Measurements from ENCODE around the gene RAB18.

The RAB18 gene

DNA sequence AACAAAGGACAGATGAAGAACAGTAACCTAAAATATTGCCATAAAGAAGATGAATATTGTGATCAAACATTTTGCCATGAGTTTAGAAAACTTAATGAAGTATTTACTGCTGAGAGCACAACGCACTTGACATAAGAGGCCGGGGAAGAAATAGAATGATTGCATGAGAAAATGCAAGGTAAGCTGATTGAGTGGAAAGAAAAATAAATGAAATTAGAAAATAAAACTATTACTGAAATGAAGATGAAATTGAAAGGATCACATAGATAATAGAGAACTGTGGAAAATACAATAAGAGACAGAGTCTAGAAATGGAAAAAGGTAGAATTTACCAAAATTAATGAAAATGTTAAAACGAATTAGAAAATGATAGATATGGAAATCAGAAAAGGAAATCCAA, 10.1 kb downstream of the RAB18 start:
- Histone ChIP-seq H3K4me1 (ENCODE audit: control insufficient read depth, low read length) (no peaks in the 10 kb centered on the region), H3K4me3 (ENCODE audit: low read length) (no peak overlapping the region), H3K9me3 (ENCODE audit: control insufficient read depth, insufficient read depth, low read length) (no peaks in the 10 kb centered on the region), H4K20me1 (ENCODE audit: control insufficient read depth, insufficient read depth, low read depth, low read length) (peaks cover 1% of the 10 kb centered on the region), H3K27ac (ENCODE audit: low read depth, low read length) (no peak overlapping the region), H3K36me3 (ENCODE audit: control insufficient read depth, low read length) (peaks cover 50% of the 10 kb centered on the region), H3K9me2 (replicated peaks; ENCODE audit: control insufficient read depth, low read length) (no peaks in the 10 kb centered on the region), H3F3A (ENCODE audit: control insufficient read depth, insufficient read depth) (no peaks in the 10 kb centered on the region), H3K79me2 (ENCODE audit: control insufficient read depth, low read length) (peaks cover 76% of the 10 kb centered on the region), H3K27me3 (ENCODE audit: control insufficient read depth, low read length) (no peaks in the 10 kb centered on the region), H3K4me2 (ENCODE audit: low read length) (no peak overlapping the region)
- TF ChIP-seq, protein P1, sequence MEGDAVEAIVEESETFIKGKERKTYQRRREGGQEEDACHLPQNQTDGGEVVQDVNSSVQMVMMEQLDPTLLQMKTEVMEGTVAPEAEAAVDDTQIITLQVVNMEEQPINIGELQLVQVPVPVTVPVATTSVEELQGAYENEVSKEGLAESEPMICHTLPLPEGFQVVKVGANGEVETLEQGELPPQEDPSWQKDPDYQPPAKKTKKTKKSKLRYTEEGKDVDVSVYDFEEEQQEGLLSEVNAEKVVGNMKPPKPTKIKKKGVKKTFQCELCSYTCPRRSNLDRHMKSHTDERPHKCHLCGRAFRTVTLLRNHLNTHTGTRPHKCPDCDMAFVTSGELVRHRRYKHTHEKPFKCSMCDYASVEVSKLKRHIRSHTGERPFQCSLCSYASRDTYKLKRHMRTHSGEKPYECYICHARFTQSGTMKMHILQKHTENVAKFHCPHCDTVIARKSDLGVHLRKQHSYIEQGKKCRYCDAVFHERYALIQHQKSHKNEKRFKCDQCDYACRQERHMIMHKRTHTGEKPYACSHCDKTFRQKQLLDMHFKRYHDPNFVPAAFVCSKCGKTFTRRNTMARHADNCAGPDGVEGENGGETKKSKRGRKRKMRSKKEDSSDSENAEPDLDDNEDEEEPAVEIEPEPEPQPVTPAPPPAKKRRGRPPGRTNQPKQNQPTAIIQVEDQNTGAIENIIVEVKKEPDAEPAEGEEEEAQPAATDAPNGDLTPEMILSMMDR (IDR thresholded peaks at IDR 0.05; ENCODE audit: low read depth, low read length, poor library complexity, severe bottlenecking) = no peak
- no peak for TF ChIP-seq EZH2phosphoT487 (IDR thresholded peaks at IDR 0.05; ENCODE audit: borderline replicate concordance, low read length)

DNA sequence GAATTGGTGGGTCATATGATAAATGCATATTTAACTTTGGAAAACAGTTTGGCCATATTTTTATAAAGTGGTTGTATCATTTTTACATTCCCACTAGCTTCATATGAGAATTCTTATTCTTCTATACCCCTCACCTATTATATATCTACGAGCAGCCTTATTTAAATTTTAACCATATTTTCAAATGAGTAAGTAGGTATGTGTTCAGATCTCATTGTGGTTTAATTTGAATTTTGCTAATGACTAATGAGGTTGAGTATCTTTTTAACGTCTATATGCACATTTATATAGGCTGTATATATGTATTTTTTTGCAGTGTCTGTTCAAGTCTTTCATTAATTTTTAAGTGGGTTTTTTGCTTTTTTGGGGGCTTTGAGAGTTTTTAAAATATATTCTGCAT, 14.2 kb downstream of the RAB18 start:
- Histone ChIP-seq H3K79me2 (ENCODE audit: control insufficient read depth, low read length) (peaks cover 84% of the 10 kb centered on the region), H3K9me3 (ENCODE audit: control insufficient read depth, insufficient read depth, low read length) (no peaks in the 10 kb centered on the region), H3K4me3 (ENCODE audit: low read length) (no peak overlapping the region), H3K4me2 (ENCODE audit: low read length) (no peak overlapping the region), H4K20me1 (ENCODE audit: control insufficient read depth, insufficient read depth, low read depth, low read length) (no peaks in the 10 kb centered on the region; the same call in 1 of the 2 replicates), H3F3A (ENCODE audit: control insufficient read depth, insufficient read depth) (no peaks in the 10 kb centered on the region), H3K4me1 (ENCODE audit: control insufficient read depth, low read length) (no peaks in the 10 kb centered on the region), H3K27me3 (ENCODE audit: control insufficient read depth, low read length) (no peaks in the 10 kb centered on the region), H3K27ac (ENCODE audit: low read depth, low read length) (no peak overlapping the region), H3K9me2 (replicated peaks; ENCODE audit: control insufficient read depth, low read length) (no peaks in the 10 kb centered on the region), H3K36me3 (ENCODE audit: control insufficient read depth, low read length) (peaks cover 21% of the 10 kb centered on the region)
- TF ChIP-seq, protein P1 (IDR thresholded peaks at IDR 0.05; ENCODE audit: low read depth, low read length, poor library complexity, severe bottlenecking) = no peak
- no peak for TF ChIP-seq EZH2phosphoT487 (IDR thresholded peaks at IDR 0.05; ENCODE audit: borderline replicate concordance, low read length)

DNA sequence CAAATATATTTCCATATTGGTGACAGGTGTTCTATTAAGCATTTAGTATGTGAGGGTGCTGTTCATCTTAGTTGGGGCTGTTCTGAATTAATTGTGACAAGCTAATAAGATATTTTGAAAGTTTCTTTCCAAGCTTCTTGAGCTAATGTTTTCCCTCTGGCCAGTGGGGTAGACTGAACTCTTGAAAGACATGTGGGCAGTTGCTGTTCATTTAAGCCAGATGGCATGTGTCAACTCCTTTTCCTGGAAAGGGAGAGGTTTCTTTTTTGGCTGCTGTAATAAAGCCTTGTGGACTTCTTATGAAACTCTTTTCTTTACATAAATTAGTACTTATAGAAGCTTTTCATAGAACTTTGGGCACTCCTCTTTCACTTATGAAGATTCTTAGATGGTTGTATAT, 21.7 kb downstream of the RAB18 start:
- Histone ChIP-seq H3K9me2 (replicated peaks; ENCODE audit: control insufficient read depth, low read length) (no peaks in the 10 kb centered on the region), H3K4me1 (ENCODE audit: control insufficient read depth, low read length) (no peaks in the 10 kb centered on the region), H3K27me3 (ENCODE audit: control insufficient read depth, low read length) (no peaks in the 10 kb centered on the region), H3K4me2 (ENCODE audit: low read length) (no peak overlapping the region), H3K27ac (ENCODE audit: low read depth, low read length) (no peak overlapping the region), H3K4me3 (ENCODE audit: low read length) (no peak overlapping the region), H3K79me2 (ENCODE audit: control insufficient read depth, low read length) (peaks cover 53% of the 10 kb centered on the region), H4K20me1 (ENCODE audit: control insufficient read depth, insufficient read depth, low read depth, low read length) (no peaks in the 10 kb centered on the region; the same call in 1 of the 2 replicates), H3F3A (ENCODE audit: control insufficient read depth, insufficient read depth) (no peaks in the 10 kb centered on the region), H3K36me3 (ENCODE audit: control insufficient read depth, low read length) (no peaks in the 10 kb centered on the region), H3K9me3 (ENCODE audit: control insufficient read depth, insufficient read depth, low read length) (no peaks in the 10 kb centered on the region)
- TF ChIP-seq EZH2phosphoT487 (IDR thresholded peaks at IDR 0.05; ENCODE audit: borderline replicate concordance, low read length) = no peak
- TF ChIP-seq, protein P1 (IDR thresholded peaks at IDR 0.05; ENCODE audit: low read depth, low read length, poor library complexity, severe bottlenecking) = no peak
